Activated naive CD4-positive, alpha-beta T cell treated with Interleukin-2 at 50 U/mL for 16 hours (primary cell): ENCODE data around the gene SUN2.

Experiments
- DNase-seq: peaks from one replicate; pipeline ENCODE4 v3.0.0-alpha.2; 2020

SUN2 gene

GRCh38 chr22:38775656-38776055 lies 19.9 kb upstream of the SUN2 start:
- no peak for DNase-seq

GRCh38 chr22:38774496-38775166 lies 18.8 kb upstream of the SUN2 start:
- DNase-seq: no peak

- DNase-seq: no peak
Observed at GRCh38 chr22:38773363-38773946, 17.7 kb upstream of the SUN2 start.

GRCh38 chr22:38772623-38772873 lies 16.8 kb upstream of the SUN2 start:
- no peak for DNase-seq

GRCh38 chr22:38770257-38770949 lies 14.6 kb upstream of the SUN2 start:
- DNase-seq: no peak

GRCh38 chr22:38768036-38768435 lies 12.2 kb upstream of the SUN2 start:
- DNase-seq: no peak

- DNase-seq: no peak
Observed at GRCh38 chr22:38767313-38767712, 11.5 kb upstream of the SUN2 start.

GRCh38 chr22:38766076-38766777 lies 10.4 kb upstream of the SUN2 start:
- DNase-seq: peak; percentile 51

- DNase-seq: no peak
Observed at GRCh38 chr22:38762551-38762983, 6.8 kb upstream of the SUN2 start.

- DNase-seq: no peak
Observed at GRCh38 chr22:38761202-38762162, 5.7 kb upstream of the SUN2 start.

- no peak for DNase-seq
Observed at GRCh38 chr22:38760477-38761201, 4.8 kb upstream of the SUN2 start.

- no peak for DNase-seq
Observed at GRCh38 chr22:38759005-38759404, 3.2 kb upstream of the SUN2 start.

GRCh38 chr22:38758276-38758945 lies 2.6 kb upstream of the SUN2 start:
- DNase-seq: peak; percentile 78

- no peak for DNase-seq
Observed at GRCh38 chr22:38757464-38757757, 1.6 kb upstream of the SUN2 start.

- DNase-seq: peak; percentile 37
Observed at GRCh38 chr22:38756711-38757463, 1.1 kb upstream of the SUN2 start.

GRCh38 chr22:38755155-38755910 lies 465 bp downstream of the SUN2 start:
- peak; percentile 57 for DNase-seq

GRCh38 chr22:38754751-38755154 lies 1.0 kb downstream of the SUN2 start:
- DNase-seq: peak; percentile 45

GRCh38 chr22:38753948-38754750 lies 1.6 kb downstream of the SUN2 start:
- peak; percentile 20 for DNase-seq
